K562 (cell line): ENCODE data around the gene RERE.

Source experiments
- GABPA ChIP-seq: fragments of 200-800 bp; sonication (Bioruptor generic); conservative IDR thresholded peaks from 2 replicates; pipeline ENCODE4 v1.6.1; 2016; ENCODE audit warnings: low read depth, missing genetic modification characterization, missing compliant biosample characterization
- GATAD2A ChIP-seq: fragments of 450-650 bp; IDR thresholded peaks from 2 replicates; pipeline ENCODE4 v1.6.1; 2017
- MAFG ChIP-seq: fragments of 450-650 bp; conservative IDR thresholded peaks from 2 replicates; pipeline ENCODE4 v1.6.1; 2016; ENCODE audit warnings: missing genetic modification characterization, missing compliant biosample characterization
- PML ChIP-seq: IDR thresholded peaks from 2 replicates; pipeline ENCODE4 v1.6.1; 2012; ENCODE audit warnings: low read length, inconsistent platforms
- POLR2A ChIP-seq: fragments of 450-650 bp; conservative IDR thresholded peaks from 2 replicates; pipeline ENCODE4 v1.6.1; 2016
- POLR2AphosphoS5 ChIP-seq: IDR thresholded peaks from 2 replicates; pipeline ENCODE4 v1.6.1; 2011; ENCODE audit warnings: mild to moderate bottlenecking, low read depth, low read length, moderate library complexity; ENCODE audit not compliant: control insufficient read depth, insufficient read depth
- ZNF212 ChIP-seq: fragments of 450-650 bp; formaldehyde crosslinking; IDR thresholded peaks from 2 replicates; pipeline ENCODE4 v1.4.0; 2020; ENCODE audit warnings: mild to moderate bottlenecking
- TF ChIP-seq, protein P1 (sequence below), 3 experiments: IDR thresholded peaks in 2 of 3; conservative IDR thresholded peaks in 1 of 3; 2 replicates each; pipeline ENCODE4 v1.5.1; 2011 to 2012; ENCODE audit warnings: low read length in 3 of 3, mild to moderate bottlenecking in 3 of 3, control low read depth in 2 of 3, improper control_type of control experiment in 1 of 3, inconsistent platforms in 1 of 3, low read depth in 1 of 3, mixed read lengths in 1 of 3, moderate library complexity in 1 of 3; ENCODE audit not compliant: insufficient read depth in 2 of 3
- TF ChIP-seq, protein P2 (sequence below): sonication (generic); formaldehyde crosslinking; IDR thresholded peaks from 2 replicates; pipeline ENCODE4 v1.8.1; 2022; ENCODE audit warnings: missing genetic modification reagents
- TF ChIP-seq, protein P3 (sequence below), 2 experiments: fragments of 450-650 bp; formaldehyde crosslinking in 1 of 2; IDR thresholded peaks; 2 replicates each; pipeline versions ENCODE4 v1.4.0 to v1.6.1; 2014 to 2020; ENCODE audit warnings: mild to moderate bottlenecking in 2 of 2, borderline replicate concordance in 1 of 2, low read depth in 1 of 2

DNA sequence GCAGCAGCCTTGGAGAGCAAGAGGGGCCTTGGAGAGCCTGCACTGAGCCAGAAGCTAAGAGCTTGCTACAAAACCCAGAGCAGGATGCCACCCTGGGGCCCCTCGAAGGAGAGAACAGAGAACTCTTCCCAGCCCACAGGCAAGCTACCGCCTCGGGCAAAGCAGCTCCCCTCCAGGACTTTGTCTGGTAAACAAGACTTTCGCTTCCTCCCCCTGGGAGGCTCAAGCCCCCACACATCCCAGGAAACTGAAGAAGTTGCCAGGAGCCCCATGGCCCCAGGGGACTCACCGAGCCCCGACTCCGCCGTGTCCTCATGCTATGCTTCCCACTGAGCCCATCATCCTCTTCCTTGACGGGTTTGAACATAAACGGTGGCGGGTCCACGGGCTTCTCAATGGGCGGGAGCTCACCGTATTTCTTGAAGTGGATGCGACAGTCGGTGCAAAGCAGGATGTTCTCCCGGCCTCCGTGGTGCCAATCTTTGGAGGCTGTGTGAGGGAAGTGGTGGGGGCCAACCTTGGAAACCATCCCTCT lies 453.6 kb downstream of the RERE start:
- TF ChIP-seq POLR2A (no peak), PML (no peak), GATAD2A (no peak), MAFG (tag) (no peak), GABPA (tag) (no peak), POLR2AphosphoS5 (no peak), ZNF212 (CRISPR knock-in tag) (no peak)
- TF ChIP-seq, protein P1, sequence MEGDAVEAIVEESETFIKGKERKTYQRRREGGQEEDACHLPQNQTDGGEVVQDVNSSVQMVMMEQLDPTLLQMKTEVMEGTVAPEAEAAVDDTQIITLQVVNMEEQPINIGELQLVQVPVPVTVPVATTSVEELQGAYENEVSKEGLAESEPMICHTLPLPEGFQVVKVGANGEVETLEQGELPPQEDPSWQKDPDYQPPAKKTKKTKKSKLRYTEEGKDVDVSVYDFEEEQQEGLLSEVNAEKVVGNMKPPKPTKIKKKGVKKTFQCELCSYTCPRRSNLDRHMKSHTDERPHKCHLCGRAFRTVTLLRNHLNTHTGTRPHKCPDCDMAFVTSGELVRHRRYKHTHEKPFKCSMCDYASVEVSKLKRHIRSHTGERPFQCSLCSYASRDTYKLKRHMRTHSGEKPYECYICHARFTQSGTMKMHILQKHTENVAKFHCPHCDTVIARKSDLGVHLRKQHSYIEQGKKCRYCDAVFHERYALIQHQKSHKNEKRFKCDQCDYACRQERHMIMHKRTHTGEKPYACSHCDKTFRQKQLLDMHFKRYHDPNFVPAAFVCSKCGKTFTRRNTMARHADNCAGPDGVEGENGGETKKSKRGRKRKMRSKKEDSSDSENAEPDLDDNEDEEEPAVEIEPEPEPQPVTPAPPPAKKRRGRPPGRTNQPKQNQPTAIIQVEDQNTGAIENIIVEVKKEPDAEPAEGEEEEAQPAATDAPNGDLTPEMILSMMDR (IDR thresholded peaks at IDR 0.05 in 2 of 3, conservative IDR thresholded peaks at IDR 0.05 in 1 of 3; ENCODE audit: insufficient read depth in 2 of 3, low read depth in 1 of 3, low read length in 3 of 3), result no peak
- TF ChIP-seq, protein P2, sequence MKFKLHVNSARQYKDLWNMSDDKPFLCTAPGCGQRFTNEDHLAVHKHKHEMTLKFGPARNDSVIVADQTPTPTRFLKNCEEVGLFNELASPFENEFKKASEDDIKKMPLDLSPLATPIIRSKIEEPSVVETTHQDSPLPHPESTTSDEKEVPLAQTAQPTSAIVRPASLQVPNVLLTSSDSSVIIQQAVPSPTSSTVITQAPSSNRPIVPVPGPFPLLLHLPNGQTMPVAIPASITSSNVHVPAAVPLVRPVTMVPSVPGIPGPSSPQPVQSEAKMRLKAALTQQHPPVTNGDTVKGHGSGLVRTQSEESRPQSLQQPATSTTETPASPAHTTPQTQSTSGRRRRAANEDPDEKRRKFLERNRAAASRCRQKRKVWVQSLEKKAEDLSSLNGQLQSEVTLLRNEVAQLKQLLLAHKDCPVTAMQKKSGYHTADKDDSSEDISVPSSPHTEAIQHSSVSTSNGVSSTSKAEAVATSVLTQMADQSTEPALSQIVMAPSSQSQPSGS (CRISPR knock-in tag), result no peak
- TF ChIP-seq, protein P3, sequence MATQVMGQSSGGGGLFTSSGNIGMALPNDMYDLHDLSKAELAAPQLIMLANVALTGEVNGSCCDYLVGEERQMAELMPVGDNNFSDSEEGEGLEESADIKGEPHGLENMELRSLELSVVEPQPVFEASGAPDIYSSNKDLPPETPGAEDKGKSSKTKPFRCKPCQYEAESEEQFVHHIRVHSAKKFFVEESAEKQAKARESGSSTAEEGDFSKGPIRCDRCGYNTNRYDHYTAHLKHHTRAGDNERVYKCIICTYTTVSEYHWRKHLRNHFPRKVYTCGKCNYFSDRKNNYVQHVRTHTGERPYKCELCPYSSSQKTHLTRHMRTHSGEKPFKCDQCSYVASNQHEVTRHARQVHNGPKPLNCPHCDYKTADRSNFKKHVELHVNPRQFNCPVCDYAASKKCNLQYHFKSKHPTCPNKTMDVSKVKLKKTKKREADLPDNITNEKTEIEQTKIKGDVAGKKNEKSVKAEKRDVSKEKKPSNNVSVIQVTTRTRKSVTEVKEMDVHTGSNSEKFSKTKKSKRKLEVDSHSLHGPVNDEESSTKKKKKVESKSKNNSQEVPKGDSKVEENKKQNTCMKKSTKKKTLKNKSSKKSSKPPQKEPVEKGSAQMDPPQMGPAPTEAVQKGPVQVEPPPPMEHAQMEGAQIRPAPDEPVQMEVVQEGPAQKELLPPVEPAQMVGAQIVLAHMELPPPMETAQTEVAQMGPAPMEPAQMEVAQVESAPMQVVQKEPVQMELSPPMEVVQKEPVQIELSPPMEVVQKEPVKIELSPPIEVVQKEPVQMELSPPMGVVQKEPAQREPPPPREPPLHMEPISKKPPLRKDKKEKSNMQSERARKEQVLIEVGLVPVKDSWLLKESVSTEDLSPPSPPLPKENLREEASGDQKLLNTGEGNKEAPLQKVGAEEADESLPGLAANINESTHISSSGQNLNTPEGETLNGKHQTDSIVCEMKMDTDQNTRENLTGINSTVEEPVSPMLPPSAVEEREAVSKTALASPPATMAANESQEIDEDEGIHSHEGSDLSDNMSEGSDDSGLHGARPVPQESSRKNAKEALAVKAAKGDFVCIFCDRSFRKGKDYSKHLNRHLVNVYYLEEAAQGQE (IDR thresholded peaks at IDR 0.05; ENCODE audit: borderline replicate concordance), result no peak
- TF ChIP-seq, protein P3 (CRISPR knock-in tag; IDR thresholded peaks at IDR 0.05; ENCODE audit: low read depth), result no peak
